Stomach smooth muscle (tissue), 2 donors: ENCODE data around the gene RASSF1.

Experiments used
- H3K27ac ChIP-seq: one replicate; pipeline ENCODE4 v1.7.0; 2013; ENCODE audit warnings: mild to moderate bottlenecking, low read length, inconsistent platforms
- H3K27me3 ChIP-seq, 2 donors: one replicate each; pipeline ENCODE4 v1.7.0; 2013; ENCODE audit warnings: low read length in 2 of 2; ENCODE audit not compliant: insufficient read depth in 2 of 2, control insufficient read depth in 1 of 2
- H3K36me3 ChIP-seq, 2 donors: one replicate each; pipeline ENCODE4 v1.7.0; 2013; ENCODE audit warnings: low read length in 2 of 2; ENCODE audit not compliant: control insufficient read depth in 2 of 2, insufficient read depth in 2 of 2
- H3K4me1 ChIP-seq: one replicate; pipeline ENCODE4 v1.7.0; 2013; ENCODE audit warnings: low read length; ENCODE audit not compliant: control insufficient read depth, insufficient read depth
- H3K4me3 ChIP-seq, 2 donors: one replicate each; pipeline ENCODE4 v1.7.0; 2013; ENCODE audit warnings: low read length in 2 of 2
- H3K9ac ChIP-seq, 2 donors: one replicate each; pipeline ENCODE4 v1.7.0; 2013; ENCODE audit warnings: low read length in 2 of 2, mild to moderate bottlenecking in 1 of 2
- H3K9me3 ChIP-seq, 2 donors: one replicate each; pipeline ENCODE4 v1.7.0; 2013; ENCODE audit warnings: low read length in 2 of 2; ENCODE audit not compliant: control insufficient read depth in 2 of 2
- donor health status: healthy.
- donor health status: Pancreatic carcinoma.

RASSF1 gene

GRCh38 chr3:50299638-50299928 lies 41.1 kb downstream of the RASSF1 start:
- Histone ChIP-seq H3K4me3 (peak overlapping the region; percentile 44 to 86), H3K27me3 (no peaks in the 10 kb centered on the region), H3K36me3 (no peaks in the 10 kb centered on the region), H3K27ac (peak overlapping the region; percentile 84), H3K4me1 (peaks cover 39% of the 10 kb centered on the region), H3K9me3 (no peaks in the 10 kb centered on the region), H3K9ac (peak overlapping the region; percentile 42 to 89)

- no peaks in the 10 kb centered on the region for H3K27me3 ChIP-seq
- no peaks in the 10 kb centered on the region for H3K36me3 ChIP-seq
- H3K9me3 ChIP-seq, result no peaks in the 10 kb centered on the region
- H3K4me3 ChIP-seq, result peak within 1 kb of the TSS; percentile 71 to 92
- H3K4me1 ChIP-seq, result peaks cover 39% of the 10 kb centered on the region
- peak within 1 kb of the TSS; percentile 73 to 89 for H3K9ac ChIP-seq
- peak within 1 kb of the TSS; percentile 84 for H3K27ac ChIP-seq
Measured at GRCh38 chr3:50298836-50299637, 41.6 kb downstream of the RASSF1 start, which contains the start of the genes HYAL3 and NAA80. Gene HYAL3 (minus strand): TSS chr3:50299405. CDS start chr3:50295602, 3,803 bp downstream. Gene NAA80 (minus strand): TSS chr3:50299405. CDS start chr3:50297463, 1,942 bp downstream.

- peak overlapping the region; percentile 84 for H3K27ac ChIP-seq
- no peaks in the 10 kb centered on the region for H3K27me3 ChIP-seq
- peaks cover 35% of the 10 kb centered on the region for H3K4me1 ChIP-seq
- H3K36me3 ChIP-seq, result no peaks in the 10 kb centered on the region
- H3K9me3 ChIP-seq, result no peaks in the 10 kb centered on the region
- peak overlapping the region; percentile 73 to 87 for H3K9ac ChIP-seq
- H3K4me3 ChIP-seq, result peak overlapping the region; percentile 71 to 92
Measured at GRCh38 chr3:50297896-50298725, 42.5 kb downstream of the RASSF1 start.

- Histone ChIP-seq H3K4me3 (no peak overlapping the region), H3K36me3 (no peaks in the 10 kb centered on the region), H3K9me3 (no peaks in the 10 kb centered on the region), H3K27ac (no peak overlapping the region), H3K9ac (no peak overlapping the region), H3K4me1 (peaks cover 34% of the 10 kb centered on the region), H3K27me3 (no peaks in the 10 kb centered on the region)
Measured at GRCh38 chr3:50297384-50297775, 43.3 kb downstream of the RASSF1 start.

GRCh38 chr3:50296721-50297383 lies 43.8 kb downstream of the RASSF1 start:
- no peak overlapping the region for H3K27ac ChIP-seq
- H3K27me3 ChIP-seq, result no peaks in the 10 kb centered on the region
- no peaks in the 10 kb centered on the region for H3K36me3 ChIP-seq
- no peak overlapping the region for H3K4me3 ChIP-seq
- no peaks in the 10 kb centered on the region for H3K9me3 ChIP-seq
- peaks cover 33% of the 10 kb centered on the region for H3K4me1 ChIP-seq
- H3K9ac ChIP-seq, result no peak overlapping the region

GRCh38 chr3:50295553-50296431 lies 44.8 kb downstream of the RASSF1 start:
- no peak overlapping the region for H3K9ac ChIP-seq
- H3K4me3 ChIP-seq, result no peak overlapping the region
- no peaks in the 10 kb centered on the region for H3K9me3 ChIP-seq
- H3K27me3 ChIP-seq, result no peaks in the 10 kb centered on the region
- H3K36me3 ChIP-seq, result no peaks in the 10 kb centered on the region
- H3K4me1 ChIP-seq, result peaks cover 42% of the 10 kb centered on the region
- H3K27ac ChIP-seq, result no peak overlapping the region

GRCh38 chr3:50294492-50295403 lies 45.9 kb downstream of the RASSF1 start:
- no peak overlapping the region for H3K27ac ChIP-seq
- no peak overlapping the region for H3K9ac ChIP-seq
- H3K4me1 ChIP-seq, result peaks cover 38% of the 10 kb centered on the region

GRCh38 chr3:50294089-50294488 lies 46.5 kb downstream of the RASSF1 start:
- Histone ChIP-seq H3K36me3 (peaks cover 11 to 13% of the 10 kb centered on the region in 2 donors), H3K9me3 (no peaks in the 10 kb centered on the region), H3K27me3 (no peaks in the 10 kb centered on the region), H3K27ac (no peak overlapping the region), H3K4me1 (peaks cover 34% of the 10 kb centered on the region), H3K9ac (no peak overlapping the region), H3K4me3 (no peak overlapping the region)

More at GRCh38 chr3:50294492-50295403, 45.9 kb downstream of the RASSF1 start:
- Histone ChIP-seq H3K36me3 (peaks cover 5 to 7% of the 10 kb centered on the region in 2 donors), H3K9me3 (no peaks in the 10 kb centered on the region), H3K27me3 (no peaks in the 10 kb centered on the region), H3K4me3 (no peak overlapping the region)

- H3K27ac ChIP-seq, result peak overlapping the region; percentile 90
- peaks cover 20 to 22% of the 10 kb centered on the region in 2 donors for H3K36me3 ChIP-seq
- H3K27me3 ChIP-seq, result no peaks in the 10 kb centered on the region
- peak overlapping the region; percentile 77 to 92 for H3K9ac ChIP-seq
- H3K9me3 ChIP-seq, result no peaks in the 10 kb centered on the region
- peaks cover 26% of the 10 kb centered on the region for H3K4me1 ChIP-seq
- peak overlapping the region; percentile 50 to 92 for H3K4me3 ChIP-seq
Measured at GRCh38 chr3:50293079-50293801, 47.4 kb downstream of the RASSF1 start.
